ENCODE results near the gene HMGCL.
"Not testable (repeated sequence)": the region's sequence is repeated elsewhere in the genome, so short reads cannot be mapped to it uniquely, and the experiment has no call there.

Gene HMGCL

DNA sequence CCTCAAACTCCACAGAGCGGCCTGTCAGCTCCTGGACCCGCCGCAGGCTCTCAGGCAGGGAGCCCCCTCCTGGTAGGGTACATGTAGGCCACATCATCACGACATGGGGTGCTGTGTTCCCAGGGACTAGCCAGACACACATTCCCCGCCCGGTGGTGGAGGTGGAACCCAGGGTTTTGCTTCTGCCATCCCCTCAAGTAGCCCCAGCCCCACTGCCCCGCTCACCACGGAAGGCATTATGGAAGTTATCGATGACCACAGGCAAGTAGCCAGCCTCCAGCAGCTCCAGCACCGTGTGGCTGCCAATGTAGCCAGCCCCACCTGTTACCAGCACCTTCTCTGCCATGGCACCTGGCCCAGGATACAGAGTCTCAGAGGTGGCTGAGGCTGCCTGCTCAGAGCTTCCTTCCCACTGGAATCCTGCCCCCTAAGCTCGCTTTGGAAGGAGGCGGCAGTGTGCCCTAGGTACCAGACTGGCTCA is 26.5 kb downstream of the HMGCL start:
- H3K4me3 ChIP-seq (ENCODE audit: low read length): no peak overlapping the region
- no peak for TF ChIP-seq ZNF274 (IDR thresholded peaks at IDR 0.05; ENCODE audit: low read depth, low read length)

DNA sequence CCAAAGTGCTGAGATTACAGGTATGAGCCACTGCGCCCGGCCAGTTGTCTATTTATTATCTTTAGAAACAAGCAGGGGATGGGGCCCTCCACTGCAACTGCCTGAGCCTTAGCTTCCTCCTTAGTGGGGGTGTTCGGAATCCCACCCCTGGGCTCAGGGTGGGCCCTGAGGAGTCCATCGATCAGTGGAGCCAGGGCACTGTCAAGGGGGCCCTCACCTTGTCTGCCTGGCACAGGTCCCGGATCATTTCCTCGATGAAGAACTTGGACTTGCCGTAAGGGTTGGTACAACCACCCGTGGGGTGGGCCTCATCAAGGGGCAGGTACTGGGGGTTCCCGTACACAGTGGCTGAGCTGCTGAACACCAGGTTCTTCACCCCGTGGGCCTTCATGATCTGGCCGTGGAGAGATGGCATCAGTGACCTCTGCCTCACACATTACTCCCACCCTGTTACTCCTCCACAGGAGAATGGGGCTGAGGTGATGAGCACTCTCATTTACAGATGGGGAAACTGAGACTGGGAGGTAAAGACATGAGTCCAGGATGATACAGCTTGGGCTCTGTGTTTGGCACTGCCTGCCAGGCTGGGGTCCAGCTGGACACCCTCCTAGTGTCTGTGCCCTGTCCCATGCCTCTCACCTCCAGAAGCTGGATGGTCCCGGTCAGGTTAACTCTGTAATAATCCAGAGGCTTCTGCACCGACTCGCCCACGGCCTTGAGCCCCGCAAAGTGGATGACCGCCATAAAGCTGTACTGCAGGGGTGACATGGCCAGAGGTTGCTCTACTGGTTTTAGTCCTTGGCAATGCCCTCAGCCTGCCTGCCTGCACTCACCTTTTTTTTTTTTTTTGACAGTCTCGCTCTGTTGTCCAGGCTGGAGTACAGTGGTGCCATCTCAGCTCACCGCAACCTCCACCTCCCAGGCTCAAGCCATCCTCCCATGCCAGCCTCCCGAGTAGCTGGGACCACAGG is 27.5 kb downstream of the HMGCL start:
- H3K4me3 ChIP-seq (ENCODE audit: low read length): no peak overlapping the region
- TF ChIP-seq ZNF274 (IDR thresholded peaks at IDR 0.05; ENCODE audit: low read depth, low read length): no peak

DNA sequence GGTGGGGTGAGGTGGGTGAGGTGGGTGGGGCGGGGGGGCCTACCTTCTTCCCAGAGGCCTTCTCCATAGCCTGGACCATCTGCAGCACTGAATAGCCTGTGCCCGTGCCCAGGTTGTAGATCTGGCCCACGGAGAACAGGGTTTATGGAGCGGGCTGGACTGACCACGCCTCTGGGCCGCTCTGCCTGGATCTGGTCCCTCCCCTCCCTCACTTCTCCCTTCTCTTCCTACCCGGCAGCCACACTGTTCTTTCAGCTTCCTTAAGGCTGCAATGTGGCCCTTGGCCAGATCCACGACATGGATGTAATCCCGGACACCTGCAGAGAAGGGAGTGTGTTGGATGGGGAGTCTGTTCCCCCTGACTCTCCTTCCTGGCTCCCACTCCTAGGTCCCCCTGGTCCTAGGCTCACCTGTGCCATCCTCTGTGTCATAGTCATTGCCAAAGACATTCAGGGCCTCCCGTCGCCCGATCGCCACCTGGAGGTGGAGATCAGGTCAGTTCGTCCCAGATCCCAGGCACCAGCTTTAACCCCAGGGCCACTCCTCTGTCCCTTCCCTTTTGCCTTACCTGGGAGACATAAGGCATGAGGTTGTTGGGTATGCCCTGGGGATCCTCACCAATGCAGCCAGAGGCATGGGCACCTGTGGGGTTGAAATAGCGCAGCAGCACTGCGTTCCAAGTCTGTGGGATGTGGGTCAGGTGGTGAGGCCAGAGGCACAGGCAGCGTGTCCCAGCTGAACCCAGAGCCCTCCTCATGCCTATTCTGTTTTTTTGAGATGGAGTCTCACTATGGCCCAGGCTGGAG is 28.6 kb downstream of the HMGCL start:
- TF ChIP-seq ZNF274 (IDR thresholded peaks at IDR 0.05; ENCODE audit: low read depth, low read length): no peak

DNA sequence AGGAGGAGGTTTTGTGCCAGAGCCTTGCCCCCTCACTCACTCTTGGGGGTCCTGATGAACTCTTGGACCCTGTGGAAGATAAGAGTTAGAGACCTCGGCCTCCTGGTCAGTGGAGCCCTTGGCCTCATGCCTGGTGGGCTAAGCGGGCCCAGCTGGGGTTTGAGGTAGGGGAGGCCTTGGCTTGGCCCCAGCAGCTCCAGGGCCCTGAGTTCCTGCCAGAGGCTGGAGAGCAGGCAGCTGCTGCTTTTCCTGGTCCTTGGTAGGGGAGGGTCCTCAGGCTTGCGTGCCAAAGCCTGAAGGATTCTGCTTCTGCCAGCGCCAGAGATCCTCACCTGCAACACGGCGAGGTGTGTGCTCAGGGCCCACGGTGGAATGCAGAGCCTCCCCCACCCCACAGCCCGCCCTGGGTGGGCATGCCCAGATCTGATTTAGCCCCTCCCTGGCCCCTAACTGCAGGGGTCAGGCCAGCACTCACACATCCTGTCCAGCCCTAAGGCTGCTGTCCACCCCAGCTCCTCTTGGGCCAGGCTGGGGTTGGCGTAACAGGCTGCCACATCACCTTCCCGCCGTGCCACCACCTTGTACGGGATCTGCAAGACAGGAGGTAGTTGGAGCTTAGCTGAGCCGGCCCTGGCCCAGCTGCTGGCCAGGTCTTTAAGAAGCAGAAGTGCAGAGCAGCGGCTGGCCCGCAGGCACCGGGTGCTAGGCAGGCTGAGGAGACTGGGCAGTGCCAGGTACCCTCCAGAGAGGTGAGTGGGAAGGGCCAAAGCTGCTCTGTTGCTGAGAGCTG is 29.4 kb downstream of the HMGCL start:
- no peak for TF ChIP-seq ZNF274 (IDR thresholded peaks at IDR 0.05; ENCODE audit: low read depth, low read length)
- H3K4me3 ChIP-seq (ENCODE audit: low read length): no peak overlapping the region

More for the DNA sequence above, 28.6 kb downstream of the HMGCL start:
- no peak overlapping the region for H3K4me3 ChIP-seq (ENCODE audit: low read length)

DNA sequence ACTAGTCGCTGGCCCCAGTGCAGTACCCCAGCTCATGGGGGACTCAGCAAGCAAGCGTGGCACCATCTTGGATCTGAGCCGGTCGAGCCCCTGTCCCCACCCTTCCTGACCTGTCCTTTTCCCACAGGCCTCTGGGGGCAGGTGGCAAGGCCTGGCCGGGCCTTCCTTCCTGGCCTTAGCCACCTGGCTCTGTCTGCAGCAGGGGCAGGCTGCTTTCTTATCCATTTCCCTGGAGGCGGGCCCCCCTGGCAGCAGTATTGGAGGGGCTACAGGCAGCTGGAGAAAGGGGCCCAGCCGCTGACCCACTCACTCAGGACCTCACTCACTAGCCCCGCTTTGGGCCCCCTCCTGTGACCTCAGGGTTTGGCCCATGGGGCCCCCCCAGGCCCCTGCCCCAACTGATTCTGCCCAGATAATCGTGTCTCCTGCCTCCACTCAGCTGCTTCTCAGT is 30.5 kb downstream of the HMGCL start:
- H3K4me3 ChIP-seq (ENCODE audit: low read length): not testable (repeated sequence)

DNA sequence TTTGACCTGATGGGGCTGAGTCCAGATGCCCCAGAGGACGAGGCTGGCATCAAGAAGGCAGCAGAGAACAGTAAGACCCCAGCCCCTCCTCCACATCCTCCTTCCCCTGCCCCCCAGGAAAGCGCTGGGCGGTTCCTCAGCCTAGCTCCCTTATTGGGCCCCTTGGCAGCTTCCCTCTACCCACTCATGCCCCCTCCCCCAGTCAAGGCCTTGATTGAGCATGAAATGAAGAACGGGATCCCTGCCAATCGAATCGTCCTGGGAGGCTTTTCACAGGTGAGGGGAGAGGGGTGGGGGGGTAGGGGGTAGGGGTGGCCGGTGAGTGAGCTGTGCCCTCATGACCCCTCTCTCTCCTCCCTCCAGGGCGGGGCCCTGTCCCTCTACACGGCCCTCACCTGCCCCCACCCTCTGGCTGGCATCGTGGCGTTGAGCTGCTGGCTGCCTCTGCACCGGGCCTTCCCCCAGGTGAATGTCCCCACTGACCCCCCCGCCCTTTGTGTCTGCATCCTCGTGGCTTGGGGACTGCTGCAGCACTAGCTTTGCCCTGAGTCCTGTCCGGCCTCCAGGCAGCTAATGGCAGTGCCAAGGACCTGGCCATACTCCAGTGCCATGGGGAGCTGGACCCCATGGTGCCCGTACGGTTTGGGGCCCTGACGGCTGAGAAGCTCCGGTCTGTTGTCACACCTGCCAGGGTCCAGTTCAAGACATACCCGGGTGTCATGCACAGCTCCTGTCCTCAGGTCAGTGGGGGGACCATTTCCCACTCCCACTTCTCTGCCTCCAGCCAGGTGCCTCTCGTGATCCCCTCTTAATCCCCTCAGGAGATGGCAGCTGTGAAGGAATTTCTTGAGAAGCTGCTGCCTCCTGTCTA is 31.1 kb downstream of the HMGCL start:
- no peak overlapping the region for H3K4me3 ChIP-seq (ENCODE audit: low read length)
- no peak for TF ChIP-seq ZNF274 (IDR thresholded peaks at IDR 0.05; ENCODE audit: low read depth, low read length)

DNA sequence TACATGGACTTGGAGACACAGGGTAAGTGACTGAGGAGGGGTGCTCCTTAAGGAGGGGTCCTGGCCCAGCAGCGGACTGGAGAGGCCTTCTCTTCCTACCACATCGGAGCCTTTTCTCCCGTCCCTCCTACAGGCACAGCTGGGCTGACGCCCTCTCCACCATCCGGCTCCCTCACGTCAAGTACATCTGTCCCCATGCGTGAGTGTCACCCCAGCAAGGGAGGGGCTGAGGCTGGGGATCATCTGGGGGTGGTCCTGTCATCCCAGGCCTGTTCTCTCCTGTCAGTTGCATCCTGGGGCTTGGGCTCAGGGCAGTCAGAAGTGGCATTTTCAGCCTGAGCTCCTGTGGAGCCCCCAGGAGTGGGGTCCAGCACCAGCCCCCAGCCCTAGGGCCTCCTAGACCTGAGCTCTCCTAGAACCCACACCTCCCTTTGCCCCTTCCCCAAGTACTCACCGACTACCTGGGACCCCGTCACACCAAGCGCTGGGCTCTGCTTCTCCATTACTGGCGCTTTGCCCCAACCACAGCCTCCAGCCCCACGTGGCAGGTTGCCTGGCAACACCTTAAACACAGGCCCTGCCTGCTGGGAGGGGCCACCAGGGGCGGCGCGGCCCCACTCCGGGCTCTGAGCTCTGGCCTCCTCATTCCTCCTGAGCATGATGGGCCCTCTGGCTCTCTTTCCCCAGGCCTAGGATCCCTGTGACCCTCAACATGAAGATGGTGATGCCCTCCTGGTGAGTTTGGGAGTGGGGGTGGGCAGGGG is 32.0 kb downstream of the HMGCL start:
- TF ChIP-seq ZNF274 (IDR thresholded peaks at IDR 0.05; ENCODE audit: low read depth, low read length): no peak
- no peak overlapping the region for H3K4me3 ChIP-seq (ENCODE audit: low read length)

DNA sequence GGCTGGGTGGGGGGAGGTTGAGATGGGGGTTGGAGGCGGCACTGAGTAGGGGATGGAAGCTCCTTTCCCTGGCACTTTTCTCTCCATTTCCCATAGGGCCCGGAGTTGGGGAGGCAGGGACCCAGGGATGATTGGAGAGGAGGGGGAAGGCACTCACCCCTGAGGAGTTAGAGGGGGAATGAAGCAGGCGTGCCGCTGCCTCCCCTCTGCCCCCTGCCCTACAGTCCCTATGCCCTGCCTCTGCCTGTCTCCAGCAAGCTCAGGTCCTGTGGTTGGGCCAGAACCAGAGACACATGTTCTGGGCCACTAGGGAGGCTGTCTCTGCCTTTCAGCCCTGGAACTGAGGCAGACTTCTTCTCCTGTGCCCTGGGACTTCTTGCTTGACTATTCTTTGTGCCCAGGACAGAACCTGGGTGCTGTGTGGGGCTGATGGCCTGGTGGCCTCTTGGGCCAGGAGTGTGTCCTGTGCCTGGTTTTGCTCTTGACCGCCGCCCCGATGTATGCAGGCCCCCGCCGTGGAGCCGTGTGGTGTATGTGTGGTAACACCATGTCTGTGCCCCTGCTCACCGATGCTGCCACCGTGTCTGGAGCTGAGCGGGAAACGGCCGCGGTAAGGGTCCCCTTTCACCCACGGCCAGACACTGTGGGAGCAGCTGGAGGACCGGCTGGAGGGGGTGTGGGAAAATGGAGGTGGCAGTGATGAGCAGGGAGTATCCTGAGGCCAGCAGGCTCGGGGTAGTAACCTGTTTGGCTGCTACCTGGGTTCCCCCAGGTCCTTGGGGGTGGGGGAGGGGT is 32.9 kb downstream of the HMGCL start:
- no peak for TF ChIP-seq ZNF274 (IDR thresholded peaks at IDR 0.05; ENCODE audit: low read depth, low read length)
- peak overlapping the region; percentile 11; the same call in 1 of the 2 replicates for H3K4me3 ChIP-seq (ENCODE audit: low read length)

DNA sequence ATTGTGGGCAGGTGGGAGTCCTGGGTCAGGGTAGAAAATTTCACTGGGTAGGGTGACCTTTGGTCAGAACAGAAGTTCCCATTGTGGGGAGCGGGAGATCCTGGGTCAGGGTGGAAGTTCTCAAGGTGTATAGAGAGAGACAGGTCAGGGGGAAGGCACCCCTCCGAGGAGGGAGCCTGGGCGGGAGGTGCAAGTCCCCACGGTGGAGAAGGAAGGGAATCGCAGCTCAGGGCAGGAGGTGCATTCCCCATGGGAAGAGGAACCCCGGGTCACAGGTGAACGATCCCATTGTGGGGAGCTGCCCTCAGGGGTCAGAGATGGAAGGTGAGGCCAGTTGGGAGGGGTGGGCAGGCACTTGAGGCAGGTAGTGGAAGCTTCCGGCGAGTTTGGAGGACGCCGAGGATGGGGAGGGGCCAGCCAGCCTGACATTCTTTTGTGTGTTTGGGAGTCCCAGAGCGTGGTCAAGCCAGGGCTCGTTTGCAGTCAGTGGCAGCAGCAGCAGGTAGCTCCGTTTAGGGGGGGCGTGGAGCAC is 33.6 kb downstream of the HMGCL start:
- peak overlapping the region; percentile 82 for H3K4me3 ChIP-seq (ENCODE audit: low read length)
- TF ChIP-seq ZNF274 (IDR thresholded peaks at IDR 0.05; ENCODE audit: low read depth, low read length): no peak

DNA sequence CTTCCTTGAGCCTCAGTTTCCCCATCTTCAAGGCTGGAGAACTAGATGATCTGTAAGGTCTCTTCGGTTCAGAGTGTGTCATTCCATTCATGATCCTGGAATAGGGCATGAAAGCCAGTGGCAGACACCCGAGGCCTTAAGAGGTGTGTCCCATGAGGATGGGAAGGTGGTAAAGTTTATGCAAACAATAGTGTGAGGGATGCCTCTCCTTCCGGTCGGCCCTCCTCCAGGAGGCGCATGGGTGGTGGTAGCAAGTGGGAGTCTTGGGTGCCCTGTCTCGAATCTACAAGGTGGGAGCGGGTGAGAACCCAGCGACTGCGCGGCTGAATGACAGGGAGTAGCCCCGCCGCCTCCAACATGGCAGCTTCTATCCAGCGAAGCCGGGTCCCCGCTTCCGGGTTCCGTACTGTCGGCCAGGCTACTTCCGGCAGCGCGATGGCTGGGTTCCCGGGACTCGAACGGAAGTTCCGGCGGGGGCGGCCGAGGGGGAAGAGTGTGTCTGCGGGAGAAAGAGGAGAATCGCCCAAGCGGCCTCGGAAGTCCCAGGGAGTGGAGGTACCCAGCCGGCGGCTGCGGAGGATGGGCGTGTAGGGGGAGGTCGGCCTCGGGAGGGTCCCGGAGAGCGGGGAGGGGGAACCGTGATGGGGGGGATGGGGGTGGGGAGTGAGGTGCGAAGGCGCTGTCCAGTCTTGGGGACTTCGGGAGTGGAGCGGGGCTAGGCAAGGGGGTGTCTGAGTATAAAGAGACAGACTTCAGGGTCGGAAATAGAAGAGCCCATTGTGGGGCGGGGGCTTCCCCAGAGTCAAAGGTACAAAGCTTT is 34.3 kb downstream of the HMGCL start, which contains the start of gene LYPLA2:
TSS of gene LYPLA2 (plus strand) at position 450 of the 820 bp plus-strand sequence. CDS start 1,538 bp downstream, outside the sequence.
- peak within 1 kb of the TSS; percentile 82 for H3K4me3 ChIP-seq (ENCODE audit: low read length)
- TF ChIP-seq ZNF274 (IDR thresholded peaks at IDR 0.05; ENCODE audit: low read depth, low read length): no peak

Measured in GM08714 (cell line).